GM12874 (cell line): ENCODE results near the gene POLR2L.

ENCODE experiments used
- TF ChIP-seq, protein P1 (sequence below): IDR thresholded peaks from 2 replicates; pipeline ENCODE4 v1.5.1; 2011; ENCODE audit warnings: low read depth, mild to moderate bottlenecking, control low read depth, low read length, moderate library complexity; ENCODE audit not compliant: insufficient read depth

POLR2L gene

DNA sequence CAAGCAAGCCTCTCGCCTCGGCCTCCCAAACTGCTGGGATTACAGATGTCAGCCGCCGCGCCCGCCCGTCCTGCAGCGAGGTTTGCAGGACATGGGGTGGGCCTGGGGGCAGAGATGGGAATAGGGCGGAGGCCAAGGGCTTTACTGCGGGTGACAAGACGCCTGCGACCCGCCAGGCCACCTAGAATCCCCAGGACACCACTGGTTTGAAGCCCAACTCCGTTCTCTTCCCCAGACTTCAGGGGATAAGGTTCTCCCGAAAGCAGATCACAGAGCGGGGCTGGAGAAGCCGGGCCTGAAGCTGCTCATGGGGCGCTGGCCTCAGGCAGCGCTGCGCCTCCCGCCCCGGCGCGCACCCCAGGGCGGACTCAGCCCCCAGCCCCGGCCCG is 354 bp downstream of the POLR2L start:
- TF ChIP-seq, protein P1, sequence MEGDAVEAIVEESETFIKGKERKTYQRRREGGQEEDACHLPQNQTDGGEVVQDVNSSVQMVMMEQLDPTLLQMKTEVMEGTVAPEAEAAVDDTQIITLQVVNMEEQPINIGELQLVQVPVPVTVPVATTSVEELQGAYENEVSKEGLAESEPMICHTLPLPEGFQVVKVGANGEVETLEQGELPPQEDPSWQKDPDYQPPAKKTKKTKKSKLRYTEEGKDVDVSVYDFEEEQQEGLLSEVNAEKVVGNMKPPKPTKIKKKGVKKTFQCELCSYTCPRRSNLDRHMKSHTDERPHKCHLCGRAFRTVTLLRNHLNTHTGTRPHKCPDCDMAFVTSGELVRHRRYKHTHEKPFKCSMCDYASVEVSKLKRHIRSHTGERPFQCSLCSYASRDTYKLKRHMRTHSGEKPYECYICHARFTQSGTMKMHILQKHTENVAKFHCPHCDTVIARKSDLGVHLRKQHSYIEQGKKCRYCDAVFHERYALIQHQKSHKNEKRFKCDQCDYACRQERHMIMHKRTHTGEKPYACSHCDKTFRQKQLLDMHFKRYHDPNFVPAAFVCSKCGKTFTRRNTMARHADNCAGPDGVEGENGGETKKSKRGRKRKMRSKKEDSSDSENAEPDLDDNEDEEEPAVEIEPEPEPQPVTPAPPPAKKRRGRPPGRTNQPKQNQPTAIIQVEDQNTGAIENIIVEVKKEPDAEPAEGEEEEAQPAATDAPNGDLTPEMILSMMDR: no peak

DNA sequence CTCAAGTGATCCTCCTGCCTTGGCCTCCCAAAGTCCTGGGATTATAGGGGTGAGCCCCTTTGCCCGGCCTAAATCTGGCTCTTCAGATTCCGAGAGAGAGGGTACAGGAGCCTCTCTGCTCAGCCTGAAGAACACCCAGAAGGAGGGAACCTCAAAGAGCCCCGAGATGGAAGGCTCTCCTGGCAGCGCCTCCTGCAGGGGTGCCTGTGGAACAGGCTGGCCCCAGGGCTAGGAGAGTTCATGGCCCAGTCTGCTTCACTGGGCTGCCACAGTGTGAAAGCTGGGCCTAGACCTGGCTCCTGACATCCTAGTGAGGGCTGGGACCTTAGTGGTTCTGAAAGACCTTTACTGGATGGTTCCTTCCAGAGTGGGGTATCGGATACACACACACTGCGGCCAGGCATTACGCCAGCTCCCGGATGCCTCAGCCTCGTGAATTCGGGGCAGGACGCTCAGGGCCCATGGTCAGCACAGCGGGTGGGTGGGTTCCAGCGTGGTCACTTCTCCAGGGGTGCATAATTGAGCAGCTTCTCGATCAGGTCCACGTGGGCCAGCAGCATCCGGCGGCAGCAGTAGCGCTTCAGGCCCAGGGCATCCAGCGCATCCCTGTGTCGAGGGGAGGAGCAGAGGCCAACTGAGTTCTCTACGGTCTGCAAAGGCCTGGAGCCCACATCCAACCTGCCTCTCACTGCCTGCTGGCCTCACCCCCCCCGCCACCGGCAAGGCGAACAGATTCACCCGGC is 2.3 kb downstream of the POLR2L start:
- TF ChIP-seq, protein P1: peak; percentile 35; the same call in 1 of the 2 replicates

DNA sequence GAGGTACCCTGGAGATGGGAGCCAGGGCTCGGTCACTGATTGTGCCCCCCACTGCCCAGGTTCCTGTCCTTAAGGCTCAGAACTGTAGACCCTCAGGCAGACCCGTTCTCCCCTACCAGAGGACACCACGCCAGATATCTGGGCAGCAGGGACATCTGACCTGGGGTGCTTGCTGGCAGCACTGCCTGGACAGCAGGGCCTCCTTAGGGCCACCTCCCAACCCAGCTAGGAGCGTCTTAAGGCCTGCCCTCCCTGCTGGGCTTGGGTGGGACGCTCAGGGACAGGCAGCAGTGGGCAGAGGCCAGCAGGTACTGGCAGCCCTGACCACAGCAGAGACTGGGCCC is 3.1 kb downstream of the POLR2L start:
- TF ChIP-seq, protein P1: no peak

GRCh38 chr11:838441-839279 is 3.7 kb downstream of the POLR2L start:
- TF ChIP-seq, protein P1: no peak

- TF ChIP-seq, protein P1: no peak
Measured at GRCh38 chr11:837990-838307, 4.4 kb downstream of the POLR2L start.

- TF ChIP-seq, protein P1: no peak
Measured at GRCh38 chr11:837189-837989, 4.9 kb downstream of the POLR2L start.

GRCh38 chr11:836700-837099 is 5.6 kb downstream of the POLR2L start:
- TF ChIP-seq, protein P1: no peak
